Neural cell (in vitro differentiated cells): ENCODE results near the gene SRSF1. TPM values are rescaled to one million over a fixed set of nuclear protein-coding genes. Genes with fewer than 3 reads are reported as not detected.

ENCODE experiments used
- H2AFZ ChIP-seq: fragments of 200-600, 300-800 bp; sonication (generic), shearing (Covaris generic); 2 replicates; pipeline ENCODE4 v1.6.0; 2014; ENCODE audit warnings: low read depth, mild to moderate bottlenecking, antibody characterized with exemption, low read length, moderate library complexity
- H3F3A ChIP-seq: fragments of 200-600 bp; shearing (Covaris generic); 2 replicates; pipeline ENCODE4 v1.6.1; 2016; ENCODE audit warnings: mild to moderate bottlenecking, moderate library complexity, mixed read lengths, antibody characterized with exemption, low read length; ENCODE audit not compliant: insufficient read depth, poor library complexity, severe bottlenecking
- H3K27ac ChIP-seq: fragments of 200-600, 300-800 bp; sonication (generic), shearing (Covaris generic); 2 replicates; pipeline ENCODE4 v1.5.1; 2014; ENCODE audit warnings: mild to moderate bottlenecking, low read length, moderate library complexity
- H3K27me3 ChIP-seq: fragments of 300-800, 200-600 bp; sonication (generic), shearing (Covaris generic); 2 replicates; pipeline ENCODE4 v1.6.0; 2014; ENCODE audit warnings: mild to moderate bottlenecking, low read depth, low read length, moderate library complexity; ENCODE audit not compliant: insufficient read depth
- H3K36me3 ChIP-seq: fragments of 300-800, 200-600 bp; sonication (generic), shearing (Covaris generic); 2 replicates; pipeline ENCODE4 v1.5.1; 2014; ENCODE audit warnings: mild to moderate bottlenecking, antibody characterized with exemption, low read length, moderate library complexity; ENCODE audit not compliant: insufficient read depth
- H3K4me2 ChIP-seq: fragments of 300-800, 200-600 bp; sonication (generic), shearing (Covaris generic); 2 replicates; pipeline ENCODE4 v1.6.0; 2014; ENCODE audit warnings: mild to moderate bottlenecking, low read length
- H3K4me3 ChIP-seq: fragments of 300-800, 200-600 bp; sonication (generic), shearing (Covaris generic); 2 replicates; pipeline ENCODE4 v1.5.1; 2014; ENCODE audit warnings: mild to moderate bottlenecking, low read length, moderate library complexity
- H3K79me2 ChIP-seq: fragments of 200-600 bp; shearing (Covaris generic); replicated peaks from 2 replicates; pipeline ENCODE4 v1.6.0; 2014; ENCODE audit warnings: mild to moderate bottlenecking, low read length, moderate library complexity; ENCODE audit not compliant: insufficient read depth
- H3K9ac ChIP-seq: fragments of 300-800, 200-600 bp; sonication (generic), shearing (Covaris generic); 2 replicates; pipeline ENCODE4 v1.6.1; 2016; ENCODE audit warnings: mild to moderate bottlenecking, low read length, mixed read lengths
- H3K9me2 ChIP-seq: fragments of 200-600 bp; shearing (Covaris generic); 2 replicates; pipeline ENCODE4 v1.6.1; 2016; ENCODE audit warnings: mild to moderate bottlenecking, low read length, mixed read lengths; ENCODE audit not compliant: insufficient read depth
- H3K9me3 ChIP-seq: fragments of 200-600, 300-800 bp; sonication (generic), shearing (Covaris generic); 2 replicates; pipeline ENCODE4 v1.6.1; 2016; ENCODE audit warnings: mild to moderate bottlenecking, mixed run types, low read length, moderate library complexity, mixed read lengths
- H4K20me1 ChIP-seq: fragments of 200-600 bp; shearing (Covaris generic); 2 replicates; pipeline ENCODE4 v1.6.1; 2016; ENCODE audit warnings: mild to moderate bottlenecking, mixed run types; ENCODE audit not compliant: insufficient read depth
- EP300 ChIP-seq: fragments of 450-650 bp; conservative IDR thresholded peaks from 2 replicates; pipeline ENCODE4 v1.6.1; 2014; ENCODE audit warnings: antibody characterized with exemption, mild to moderate bottlenecking, moderate library complexity; ENCODE audit not compliant: poor library complexity, severe bottlenecking
- EZH2 ChIP-seq: fragments of 200-600, 300-800 bp; shearing (Covaris generic), sonication (generic); IDR thresholded peaks from 2 replicates; pipeline ENCODE4 v1.6.1; 2014; ENCODE audit warnings: antibody characterized with exemption, low read length, borderline replicate concordance, mild to moderate bottlenecking; ENCODE audit not compliant: insufficient read depth, poor library complexity, severe bottlenecking
- MXI1 ChIP-seq: fragments of 450-650 bp; conservative IDR thresholded peaks from 2 replicates; pipeline ENCODE4 v1.6.1; 2014; ENCODE audit warnings: antibody characterized with exemption, mild to moderate bottlenecking; ENCODE audit not compliant: poor library complexity, severe bottlenecking
- POLR2AphosphoS5 ChIP-seq: IDR thresholded peaks from 2 replicates; pipeline ENCODE4 v1.6.1; 2012
- RAD21 ChIP-seq: fragments of 450-650 bp; conservative IDR thresholded peaks from 2 replicates; pipeline ENCODE4 v1.6.1; 2014; ENCODE audit warnings: antibody characterized with exemption, mild to moderate bottlenecking, moderate library complexity
- SMC3 ChIP-seq: fragments of 450-650 bp; conservative IDR thresholded peaks from 2 replicates; pipeline ENCODE4 v1.6.1; 2014; ENCODE audit warnings: antibody characterized with exemption, mild to moderate bottlenecking, moderate library complexity; ENCODE audit not compliant: poor library complexity
- TAF1 ChIP-seq: IDR thresholded peaks from 2 replicates; pipeline ENCODE4 v1.6.1; 2012; ENCODE audit warnings: low read depth
- polyA plus RNA-seq: library from polyadenylated mRNA; depleted of rRNA; stranded (reverse); fragments of >200 nt; gene quantifications from 2 replicates; pipeline ENCODE4 v1.2.3, GENCODE V29; 2014
- TF ChIP-seq, protein P1 (sequence below): IDR thresholded peaks from 2 replicates; pipeline ENCODE4 v1.6.1; 2012; ENCODE audit warnings: borderline replicate concordance
- TF ChIP-seq, protein P2 (sequence below): fragments of 450-650 bp; IDR thresholded peaks from 2 replicates; pipeline ENCODE4 v1.5.1; 2014; ENCODE audit warnings: antibody characterized with exemption, mild to moderate bottlenecking, moderate library complexity; ENCODE audit not compliant: poor library complexity, severe bottlenecking

SRSF1 gene
- polyA plus RNA-seq, 1 donor from 2014 or later = 380 TPM

DNA sequence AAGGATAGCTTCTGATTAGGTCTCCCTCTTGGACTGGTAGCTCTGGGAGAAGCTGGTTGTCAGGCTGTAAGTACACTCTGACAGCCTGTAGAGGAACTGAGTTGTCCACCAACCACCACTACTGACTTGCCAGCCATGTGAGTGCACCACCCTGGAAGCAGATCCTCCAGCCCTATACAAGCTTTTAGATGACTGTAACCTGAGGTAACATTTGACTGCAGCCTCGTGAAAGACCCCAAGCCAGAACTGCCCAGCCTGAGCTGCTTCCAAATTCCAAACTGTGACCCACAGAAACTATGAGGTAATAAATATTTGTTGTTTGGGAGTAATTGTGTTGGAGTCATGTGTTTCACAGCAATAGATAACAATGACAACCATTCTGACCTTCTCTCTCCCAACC is 45.4 kb upstream of the SRSF1 start:
- no peaks in the 10 kb centered on the region for H3K9me3 ChIP-seq
- no peaks in the 10 kb centered on the region for H3K9me2 ChIP-seq
- H2AFZ ChIP-seq = no peak overlapping the region
- no peaks in the 10 kb centered on the region for H3F3A ChIP-seq
- H3K27me3 ChIP-seq = no peaks in the 10 kb centered on the region
- H3K4me2 ChIP-seq = no peak overlapping the region
- H4K20me1 ChIP-seq = no peaks in the 10 kb centered on the region
- H3K4me3 ChIP-seq = no peak overlapping the region
- H3K36me3 ChIP-seq = no peaks in the 10 kb centered on the region
- no peak overlapping the region for H3K9ac ChIP-seq
- TF ChIP-seq, protein P1, sequence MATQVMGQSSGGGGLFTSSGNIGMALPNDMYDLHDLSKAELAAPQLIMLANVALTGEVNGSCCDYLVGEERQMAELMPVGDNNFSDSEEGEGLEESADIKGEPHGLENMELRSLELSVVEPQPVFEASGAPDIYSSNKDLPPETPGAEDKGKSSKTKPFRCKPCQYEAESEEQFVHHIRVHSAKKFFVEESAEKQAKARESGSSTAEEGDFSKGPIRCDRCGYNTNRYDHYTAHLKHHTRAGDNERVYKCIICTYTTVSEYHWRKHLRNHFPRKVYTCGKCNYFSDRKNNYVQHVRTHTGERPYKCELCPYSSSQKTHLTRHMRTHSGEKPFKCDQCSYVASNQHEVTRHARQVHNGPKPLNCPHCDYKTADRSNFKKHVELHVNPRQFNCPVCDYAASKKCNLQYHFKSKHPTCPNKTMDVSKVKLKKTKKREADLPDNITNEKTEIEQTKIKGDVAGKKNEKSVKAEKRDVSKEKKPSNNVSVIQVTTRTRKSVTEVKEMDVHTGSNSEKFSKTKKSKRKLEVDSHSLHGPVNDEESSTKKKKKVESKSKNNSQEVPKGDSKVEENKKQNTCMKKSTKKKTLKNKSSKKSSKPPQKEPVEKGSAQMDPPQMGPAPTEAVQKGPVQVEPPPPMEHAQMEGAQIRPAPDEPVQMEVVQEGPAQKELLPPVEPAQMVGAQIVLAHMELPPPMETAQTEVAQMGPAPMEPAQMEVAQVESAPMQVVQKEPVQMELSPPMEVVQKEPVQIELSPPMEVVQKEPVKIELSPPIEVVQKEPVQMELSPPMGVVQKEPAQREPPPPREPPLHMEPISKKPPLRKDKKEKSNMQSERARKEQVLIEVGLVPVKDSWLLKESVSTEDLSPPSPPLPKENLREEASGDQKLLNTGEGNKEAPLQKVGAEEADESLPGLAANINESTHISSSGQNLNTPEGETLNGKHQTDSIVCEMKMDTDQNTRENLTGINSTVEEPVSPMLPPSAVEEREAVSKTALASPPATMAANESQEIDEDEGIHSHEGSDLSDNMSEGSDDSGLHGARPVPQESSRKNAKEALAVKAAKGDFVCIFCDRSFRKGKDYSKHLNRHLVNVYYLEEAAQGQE = no peak
- TF ChIP-seq MXI1 (no peak), SMC3 (no peak), EP300 (no peak), TAF1 (no peak), RAD21 (no peak)
- no peaks in the 10 kb centered on the region for H3K79me2 ChIP-seq
- H3K27ac ChIP-seq = no peak overlapping the region

DNA sequence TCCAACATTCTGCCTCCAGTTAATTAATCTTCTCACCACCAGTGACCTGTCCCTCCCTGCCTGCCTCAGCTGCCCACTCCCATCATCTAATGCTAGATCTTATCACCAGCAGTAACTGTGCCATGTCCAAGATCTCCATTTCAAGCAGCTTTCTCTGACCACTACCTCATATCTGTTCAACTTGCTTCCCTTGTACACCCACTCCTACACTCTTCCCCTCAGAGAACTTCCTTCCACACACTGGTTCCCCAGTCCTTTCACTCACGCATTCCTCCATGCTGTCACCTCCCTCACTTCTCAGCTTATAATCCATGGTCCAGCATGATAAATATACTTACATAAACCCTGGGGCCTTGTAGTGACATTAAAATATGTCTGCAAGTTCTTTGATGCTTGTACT is 44.4 kb upstream of the SRSF1 start:
- no peaks in the 10 kb centered on the region for H3K27me3 ChIP-seq
- H3K79me2 ChIP-seq = no peaks in the 10 kb centered on the region
- H3K9me3 ChIP-seq = no peaks in the 10 kb centered on the region
- no peak overlapping the region for H3K4me2 ChIP-seq
- no peaks in the 10 kb centered on the region for H4K20me1 ChIP-seq
- TF ChIP-seq RAD21 (no peak), EZH2 (no peak), EP300 (no peak)
- H3K9ac ChIP-seq = no peak overlapping the region
- H3K9me2 ChIP-seq = no peaks in the 10 kb centered on the region
- H3K4me3 ChIP-seq = no peak overlapping the region
- no peaks in the 10 kb centered on the region for H3K36me3 ChIP-seq
- no peaks in the 10 kb centered on the region for H3F3A ChIP-seq
- H2AFZ ChIP-seq = no peak overlapping the region
- no peak overlapping the region for H3K27ac ChIP-seq

DNA sequence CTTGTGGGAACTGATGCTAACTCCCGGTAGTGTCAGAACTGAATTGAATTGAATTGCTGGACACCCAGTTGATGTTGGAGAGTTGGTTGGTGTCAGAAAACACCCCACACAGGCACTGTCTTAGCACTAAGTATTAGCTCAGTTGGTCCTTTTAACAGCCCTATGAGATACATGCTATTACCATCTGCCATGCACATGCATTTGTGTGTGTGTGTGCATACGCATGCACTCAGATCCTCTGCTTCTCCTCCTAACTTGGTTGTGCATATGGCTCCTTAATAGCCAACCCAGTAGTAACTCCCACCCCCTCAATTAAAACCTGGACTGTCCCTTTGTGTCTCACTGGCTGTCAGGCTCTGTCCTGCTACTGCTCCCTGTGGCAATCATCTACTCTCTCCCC is 43.9 kb upstream of the SRSF1 start:
- Histone ChIP-seq H3F3A (no peaks in the 10 kb centered on the region), H3K27me3 (no peaks in the 10 kb centered on the region), H3K9ac (no peak overlapping the region), H4K20me1 (no peaks in the 10 kb centered on the region), H3K4me3 (no peak overlapping the region), H2AFZ (no peak overlapping the region), H3K9me2 (no peaks in the 10 kb centered on the region), H3K36me3 (no peaks in the 10 kb centered on the region), H3K79me2 (no peaks in the 10 kb centered on the region), H3K9me3 (no peaks in the 10 kb centered on the region), H3K4me2 (no peak overlapping the region), H3K27ac (no peak overlapping the region)
- TF ChIP-seq POLR2AphosphoS5 (no peak), EZH2 (no peak), EP300 (no peak), RAD21 (no peak), TAF1 (no peak), SMC3 (no peak), MXI1 (no peak)
- TF ChIP-seq, protein P1 = no peak
- TF ChIP-seq, protein P2, sequence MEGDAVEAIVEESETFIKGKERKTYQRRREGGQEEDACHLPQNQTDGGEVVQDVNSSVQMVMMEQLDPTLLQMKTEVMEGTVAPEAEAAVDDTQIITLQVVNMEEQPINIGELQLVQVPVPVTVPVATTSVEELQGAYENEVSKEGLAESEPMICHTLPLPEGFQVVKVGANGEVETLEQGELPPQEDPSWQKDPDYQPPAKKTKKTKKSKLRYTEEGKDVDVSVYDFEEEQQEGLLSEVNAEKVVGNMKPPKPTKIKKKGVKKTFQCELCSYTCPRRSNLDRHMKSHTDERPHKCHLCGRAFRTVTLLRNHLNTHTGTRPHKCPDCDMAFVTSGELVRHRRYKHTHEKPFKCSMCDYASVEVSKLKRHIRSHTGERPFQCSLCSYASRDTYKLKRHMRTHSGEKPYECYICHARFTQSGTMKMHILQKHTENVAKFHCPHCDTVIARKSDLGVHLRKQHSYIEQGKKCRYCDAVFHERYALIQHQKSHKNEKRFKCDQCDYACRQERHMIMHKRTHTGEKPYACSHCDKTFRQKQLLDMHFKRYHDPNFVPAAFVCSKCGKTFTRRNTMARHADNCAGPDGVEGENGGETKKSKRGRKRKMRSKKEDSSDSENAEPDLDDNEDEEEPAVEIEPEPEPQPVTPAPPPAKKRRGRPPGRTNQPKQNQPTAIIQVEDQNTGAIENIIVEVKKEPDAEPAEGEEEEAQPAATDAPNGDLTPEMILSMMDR = no peak
